CD4-positive, alpha-beta T cell treated with Interleukin-6 for 4 hours (primary cell): ENCODE measurements around the gene CDH2.

Experiments
- DNase-seq: peaks from one replicate; pipeline ENCODE4 v3.0.0-alpha.2; 2020; ENCODE audit warnings: mixed read lengths

CDH2 gene

GRCh38 chr18:28176948-28177827 is at the start of gene CDH2:
Gene CDH2, minus strand, starts transcription at chr18:28177130. Its CDS starts 108 bp downstream, at chr18:28177022.
- DNase-seq = no peak

- DNase-seq = no peak
Measured at GRCh38 chr18:28212060-28212459, 35.1 kb upstream of the CDH2 start.

GRCh38 chr18:28208712-28209265 is 31.9 kb upstream of the CDH2 start:
- no peak for DNase-seq

- DNase-seq = no peak
Measured at GRCh38 chr18:28208268-28208667, 31.3 kb upstream of the CDH2 start.

GRCh38 chr18:28204154-28204553 is 27.2 kb upstream of the CDH2 start:
- DNase-seq = no peak

- DNase-seq = no peak
Measured at GRCh38 chr18:28201056-28201455, 24.1 kb upstream of the CDH2 start.

GRCh38 chr18:28198620-28199019 is 21.7 kb upstream of the CDH2 start:
- DNase-seq = no peak

GRCh38 chr18:28193177-28193778 is 16.3 kb upstream of the CDH2 start:
- DNase-seq = no peak

- DNase-seq = no peak
Measured at GRCh38 chr18:28189400-28190239, 12.7 kb upstream of the CDH2 start.

GRCh38 chr18:28185121-28185520 is 8.2 kb upstream of the CDH2 start:
- no peak for DNase-seq

- DNase-seq = no peak
Measured at GRCh38 chr18:28183418-28184078, 6.6 kb upstream of the CDH2 start.

- no peak for DNase-seq
Measured at GRCh38 chr18:28181616-28182015, 4.7 kb upstream of the CDH2 start.

GRCh38 chr18:28178720-28179119 is 1.8 kb upstream of the CDH2 start:
- no peak for DNase-seq

- DNase-seq = no peak
Measured at GRCh38 chr18:28177828-28178635, 1.1 kb upstream of the CDH2 start.

GRCh38 chr18:28176698-28176947 is 307 bp downstream of the CDH2 start:
- no peak for DNase-seq

- DNase-seq = no peak
Measured at GRCh38 chr18:28175930-28176697, 816 bp downstream of the CDH2 start.

- no peak for DNase-seq
Measured at GRCh38 chr18:28175150-28175929, 1.6 kb downstream of the CDH2 start.

GRCh38 chr18:28174181-28174905 is 2.6 kb downstream of the CDH2 start:
- DNase-seq = no peak

GRCh38 chr18:28171837-28172236 is 5.1 kb downstream of the CDH2 start:
- DNase-seq = no peak

- DNase-seq = no peak
Measured at GRCh38 chr18:28168725-28169124, 8.2 kb downstream of the CDH2 start.
